ENCODE results near the gene CRIM1. TPM values are rescaled to one million over a fixed set of nuclear protein-coding genes. Genes with fewer than 3 reads are reported as not detected.

CRIM1 gene
- polyA plus RNA-seq, 3 donors = 9.5 to 50.2 (median 15.9) TPM

DNA sequence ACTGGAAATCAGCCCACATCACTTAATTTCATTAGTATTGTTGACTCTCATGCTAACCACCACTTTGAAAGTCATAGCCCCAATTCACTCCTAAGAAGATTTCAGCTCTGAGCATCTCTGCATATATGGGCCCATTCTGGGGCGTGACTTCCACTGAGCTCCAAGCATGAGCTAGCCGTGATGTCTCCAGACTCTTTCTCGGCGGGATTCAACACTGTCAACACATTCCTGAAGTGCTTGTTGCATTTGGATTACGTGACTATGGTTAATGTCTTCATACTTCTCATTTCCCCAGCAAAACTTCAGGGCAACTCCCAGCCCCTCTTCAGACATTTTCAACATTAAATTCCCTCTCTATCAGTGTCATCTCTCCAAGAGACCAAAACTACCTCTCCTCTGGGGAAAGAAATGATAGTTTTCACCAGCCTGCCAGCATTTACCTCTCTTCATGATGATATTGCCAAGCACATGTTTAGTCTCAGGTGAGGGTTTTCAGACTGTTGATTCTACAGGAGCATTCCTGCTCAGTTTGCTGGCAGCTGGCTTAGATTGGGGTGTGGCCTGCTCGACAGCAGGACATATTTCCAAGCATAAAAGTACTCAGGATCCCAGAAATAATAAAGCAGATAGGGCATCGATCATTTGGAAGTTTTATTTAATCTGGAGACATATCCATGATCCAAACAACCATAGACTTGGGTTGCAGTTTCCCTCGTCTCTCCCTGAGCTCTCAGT lies 160.7 kb downstream of the CRIM1 start:
- H3K27ac ChIP-seq (ENCODE audit: low read depth, low read length) = no peak overlapping the region
- 80 to 85% (median 84%) methylated on average over 8 of the region's 8 CpGs for WGBS, 3 donors

DNA sequence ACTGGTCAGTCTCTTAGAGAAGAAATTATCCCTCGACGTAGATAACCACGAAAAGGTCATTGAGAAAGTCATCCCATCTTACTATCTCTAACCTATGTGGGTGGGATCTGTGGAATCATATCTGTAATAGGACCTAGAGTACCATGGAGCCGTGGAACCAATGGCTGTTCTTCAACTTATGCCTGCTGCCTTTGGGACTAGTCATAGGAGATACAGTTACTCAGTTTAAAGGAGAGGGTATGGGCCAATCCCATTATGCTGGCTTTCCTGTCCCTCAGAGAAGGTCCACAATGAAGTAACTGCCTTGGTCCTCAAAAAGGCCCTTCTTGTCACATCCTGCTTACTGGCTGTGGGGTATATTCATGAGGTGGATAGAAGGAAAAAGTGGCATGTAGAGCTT lies 164.9 kb downstream of the CRIM1 start:
- no peak overlapping the region for H3K27ac ChIP-seq (ENCODE audit: low read depth, low read length)
- WGBS, 3 donors = 83 to 93% (median 88%) methylated on average over 4 of the region's 4 CpGs

DNA sequence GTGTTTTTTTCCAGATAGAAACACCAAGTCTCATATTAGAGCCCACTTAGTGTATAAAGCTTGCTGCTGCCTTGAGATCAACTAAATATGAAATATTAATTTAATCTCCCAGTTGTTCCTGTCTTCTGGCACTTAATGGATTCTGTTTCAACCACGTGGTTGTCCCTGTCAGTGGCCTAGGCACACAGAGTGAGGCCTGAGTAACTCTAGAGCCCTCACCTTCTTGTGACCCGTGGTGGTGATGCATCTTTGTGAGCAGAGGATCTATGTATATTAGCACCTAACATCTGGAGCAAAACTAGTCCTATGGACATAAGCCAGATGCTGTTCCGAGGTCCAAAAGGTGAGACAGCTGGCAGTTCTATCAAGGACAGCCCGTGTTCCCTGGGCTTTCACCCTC lies 167.6 kb downstream of the CRIM1 start:
- H3K27ac ChIP-seq (ENCODE audit: low read depth, low read length) = no peak overlapping the region
- WGBS, 3 donors = 64 to 78% (median 74%) methylated on average over 4 of the region's 4 CpGs

DNA sequence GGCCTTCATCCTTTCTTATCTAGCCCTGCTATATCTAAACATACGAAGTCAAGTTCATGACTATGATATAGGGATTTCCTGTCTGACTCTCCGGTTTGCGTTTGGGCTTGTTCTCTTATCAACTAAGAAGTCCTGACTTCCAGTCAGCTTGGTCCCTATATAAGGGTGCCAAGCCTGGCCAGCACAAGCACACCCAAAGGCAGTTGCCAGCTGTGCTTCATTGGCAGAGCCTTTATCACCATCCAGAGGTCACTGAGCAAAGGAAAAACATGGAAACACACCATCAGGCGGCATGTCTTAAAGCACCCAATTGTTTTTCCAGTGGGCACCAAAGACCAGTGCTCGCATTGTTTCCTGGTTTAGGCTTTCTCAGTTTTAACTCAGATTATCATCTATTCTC lies 169.7 kb downstream of the CRIM1 start:
- no peak overlapping the region for H3K27ac ChIP-seq (ENCODE audit: low read depth, low read length)
- 79 to 95% (median 91%) methylated on average over 5 of the region's 5 CpGs for WGBS, 3 donors

DNA sequence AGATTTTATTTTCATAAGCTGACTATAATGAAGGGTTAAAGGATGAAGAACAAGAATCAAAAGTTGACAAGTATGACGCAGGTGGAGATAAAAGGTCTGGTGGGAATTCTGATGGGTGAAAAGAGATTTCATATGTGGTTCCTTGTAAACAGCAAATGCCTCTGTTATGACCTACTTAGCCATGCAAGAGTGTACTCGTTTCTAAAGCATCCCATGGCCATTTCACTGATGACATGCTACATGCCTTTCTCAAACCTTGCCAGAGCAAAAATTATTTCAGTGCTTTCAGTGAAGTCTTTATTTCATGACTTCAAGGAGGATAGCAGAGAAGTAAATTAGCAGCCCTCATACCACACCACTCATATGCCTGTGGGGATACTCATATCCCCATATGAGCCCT lies 170.6 kb downstream of the CRIM1 start:
- H3K27ac ChIP-seq (ENCODE audit: low read depth, low read length) = no peak overlapping the region
- 64 to 80% (median 78%) methylated on average over 2 of the region's 2 CpGs for WGBS, 3 donors

DNA sequence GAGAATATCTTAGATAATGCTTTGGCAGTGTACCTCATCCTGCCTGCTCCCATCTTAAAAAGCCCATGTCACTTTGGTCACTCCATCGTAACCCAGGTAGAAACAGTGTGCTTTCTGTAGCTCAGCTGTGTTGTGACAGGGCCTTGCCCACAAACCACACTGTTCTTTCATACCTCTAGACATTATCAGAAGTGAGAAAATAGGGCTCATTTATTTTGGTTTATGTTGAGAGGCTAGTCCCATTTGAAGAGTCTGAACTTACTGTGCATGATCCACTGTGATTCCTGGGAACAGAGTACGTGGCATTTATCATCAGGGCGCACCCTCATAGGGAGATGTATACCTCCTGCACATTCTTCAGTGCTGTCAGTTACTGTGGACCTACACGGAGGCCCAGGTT lies 172.7 kb downstream of the CRIM1 start:
- no peak overlapping the region for H3K27ac ChIP-seq (ENCODE audit: low read depth, low read length)
- 83 to 93% (median 89%) methylated on average over 4 of the region's 4 CpGs for WGBS, 3 donors

DNA sequence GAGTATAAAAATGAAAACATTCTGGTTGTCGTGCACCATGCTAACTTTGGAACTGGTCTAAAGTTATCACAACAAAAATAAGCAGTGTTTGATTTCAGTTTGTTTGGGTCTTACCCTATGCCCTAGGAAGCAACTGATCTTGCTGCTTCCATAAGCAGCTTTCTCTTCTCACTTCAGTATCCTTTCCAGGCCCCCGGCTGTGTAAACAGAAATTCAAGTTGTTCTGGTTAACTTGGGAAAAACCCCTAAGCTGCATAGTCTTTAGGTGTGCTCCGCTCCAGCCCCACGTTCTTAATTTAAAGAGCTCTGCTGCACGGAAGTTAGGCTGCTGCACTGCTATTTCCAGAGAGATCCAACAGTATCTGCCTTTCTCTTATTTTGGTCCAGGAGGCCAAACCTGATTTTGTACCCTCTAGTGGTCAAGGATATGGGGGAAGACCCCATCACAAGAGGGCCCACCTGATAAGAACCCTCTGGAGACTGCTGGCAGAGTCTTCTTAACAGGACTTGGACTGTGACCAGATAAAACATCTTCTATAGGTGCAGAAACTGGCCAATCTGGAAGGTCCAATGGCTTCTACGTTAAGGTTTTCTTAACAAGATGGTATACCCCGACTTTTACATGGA lies 173.3 kb downstream of the CRIM1 start:
- 81 to 95% (median 93%) methylated on average over 7 of the region's 7 CpGs for WGBS, 3 donors
- H3K27ac ChIP-seq (ENCODE audit: low read depth, low read length) = no peak overlapping the region

DNA sequence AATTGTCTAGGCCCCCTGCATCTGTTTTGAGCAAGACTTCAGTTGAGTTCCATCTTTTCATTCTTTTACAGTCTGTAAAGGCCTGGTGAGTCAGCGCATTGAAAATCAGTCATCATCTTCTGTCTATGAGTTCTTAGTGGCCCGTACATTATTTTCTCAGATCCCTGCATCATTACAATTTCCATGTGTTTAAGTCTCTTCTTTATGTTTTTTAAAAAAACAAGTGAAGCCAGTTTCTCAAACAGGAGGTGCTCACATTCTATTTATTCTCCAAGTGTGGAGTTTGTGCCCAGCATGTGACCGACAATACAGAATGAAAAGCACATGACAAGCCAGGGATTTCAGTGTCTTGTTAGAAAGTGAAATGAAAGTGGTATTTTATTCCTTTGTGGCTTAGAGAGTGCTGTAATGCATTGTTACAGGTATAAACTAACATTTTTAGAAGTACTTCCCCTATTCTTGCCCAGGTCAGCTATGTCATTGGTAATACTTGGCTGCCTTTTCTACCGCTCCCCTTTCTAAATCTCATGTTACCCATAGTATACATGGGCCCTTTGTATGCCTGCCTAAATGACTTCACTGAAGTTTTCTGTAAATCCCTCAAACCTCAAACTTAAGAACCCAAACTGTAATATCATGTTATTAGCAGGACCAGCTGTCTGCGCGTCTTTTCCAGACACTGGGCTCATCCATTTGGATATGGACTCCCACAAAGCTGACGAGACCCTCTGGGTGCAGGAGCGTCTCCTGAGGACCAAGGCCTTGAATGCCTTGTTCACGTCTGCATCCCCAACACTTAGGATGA lies 174.8 kb downstream of the CRIM1 start:
- no peak overlapping the region for H3K27ac ChIP-seq (ENCODE audit: low read depth, low read length)
- 76 to 88% (median 83%) methylated on average over 9 of the region's 9 CpGs for WGBS, 3 donors

DNA sequence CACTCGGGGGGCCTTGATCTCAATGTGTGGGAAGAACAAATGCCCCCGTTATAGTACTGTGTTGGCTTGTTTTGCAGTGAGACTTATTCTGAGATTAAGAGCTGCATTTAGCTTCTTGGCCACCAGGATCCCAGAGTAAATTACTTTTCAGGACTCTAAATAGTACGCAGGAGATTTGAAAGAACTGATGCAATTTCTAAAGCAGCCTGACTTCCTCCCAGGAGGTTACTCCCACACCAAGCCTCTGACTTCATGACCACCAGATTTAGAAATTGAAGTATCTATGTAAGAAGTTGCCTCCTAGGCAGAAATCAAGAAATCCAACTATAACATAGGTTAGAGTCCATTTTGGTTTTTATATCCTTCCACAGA lies 175.4 kb downstream of the CRIM1 start:
- WGBS, 3 donors = 44 to 74% (median 45%) methylated on average over 3 of the region's 3 CpGs
- no peak overlapping the region for H3K27ac ChIP-seq (ENCODE audit: low read depth, low read length)

DNA sequence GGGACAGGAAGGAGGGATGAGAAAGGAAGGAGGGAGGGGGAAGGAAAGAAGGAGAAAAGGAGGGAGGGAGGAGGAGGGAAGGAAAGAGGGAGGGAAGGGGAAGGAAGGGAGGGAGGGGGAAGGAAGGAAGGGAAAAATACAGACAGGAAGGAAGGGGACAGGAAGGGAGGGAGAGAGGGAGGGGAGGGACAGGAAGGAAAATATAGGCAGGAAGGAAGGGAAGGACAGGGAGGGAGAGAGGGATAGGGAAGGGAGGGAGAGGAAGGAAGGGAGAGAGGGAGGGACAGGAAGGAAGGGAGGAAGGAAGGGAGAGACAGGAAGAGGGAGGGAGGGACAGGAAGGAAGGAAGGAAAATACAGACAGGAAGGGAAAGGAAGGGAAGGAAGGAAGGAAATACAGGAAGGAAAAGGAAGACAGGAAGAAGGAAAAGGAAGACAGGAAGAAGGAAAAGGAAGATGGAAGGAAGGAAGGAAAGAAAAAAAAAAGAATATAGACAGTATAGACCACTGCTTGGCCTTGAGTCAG lies 178.8 kb downstream of the CRIM1 start:
- H3K27ac ChIP-seq (ENCODE audit: low read depth, low read length) = no peak overlapping the region

DNA sequence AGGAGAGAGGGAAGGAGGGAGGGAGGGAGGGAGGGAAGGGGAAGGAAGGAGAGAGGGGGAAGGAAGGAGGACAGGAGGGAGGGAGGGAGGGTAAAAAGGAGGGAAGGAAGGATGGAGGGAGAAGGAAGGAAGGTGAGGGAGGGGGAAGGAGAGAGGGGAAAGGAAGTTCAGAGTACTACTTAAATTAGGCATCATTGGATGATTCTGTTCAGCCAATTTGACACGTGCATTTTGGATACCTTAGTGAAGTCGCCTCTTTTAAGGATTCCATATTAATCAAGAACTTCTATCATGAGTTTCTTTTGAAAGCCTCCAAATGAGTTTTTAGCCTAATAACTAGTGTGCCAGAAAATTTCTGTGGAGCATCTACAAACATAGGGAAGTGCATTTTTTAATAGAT lies 179.5 kb downstream of the CRIM1 start:
- 77 to 94% (median 94%) methylated on average over 2 of the region's 2 CpGs for WGBS, 3 donors
- H3K27ac ChIP-seq (ENCODE audit: low read depth, low read length) = no peak overlapping the region

DNA sequence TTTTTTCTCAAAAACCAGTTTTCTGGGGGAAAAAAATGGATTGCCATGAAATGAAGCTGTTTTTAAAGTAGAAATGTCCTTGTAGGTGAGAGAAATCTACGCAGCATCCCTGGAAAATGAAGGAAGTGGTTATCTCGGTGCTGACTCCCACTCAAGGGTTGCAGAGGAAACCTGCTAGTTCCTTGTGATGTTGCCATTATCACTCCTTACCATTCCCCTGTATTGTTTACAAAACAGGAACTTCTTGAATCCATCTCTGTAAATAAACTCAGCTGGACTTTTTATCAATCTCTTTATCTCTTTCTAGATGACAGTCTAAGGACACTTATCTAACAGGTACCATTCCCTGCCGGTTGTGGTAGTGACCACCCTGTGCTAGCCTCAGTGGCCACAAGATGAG lies 181.2 kb downstream of the CRIM1 start:
- H3K27ac ChIP-seq (ENCODE audit: low read depth, low read length) = no peak overlapping the region
- 66 to 80% (median 76%) methylated on average over 3 of the region's 3 CpGs for WGBS, 3 donors

DNA sequence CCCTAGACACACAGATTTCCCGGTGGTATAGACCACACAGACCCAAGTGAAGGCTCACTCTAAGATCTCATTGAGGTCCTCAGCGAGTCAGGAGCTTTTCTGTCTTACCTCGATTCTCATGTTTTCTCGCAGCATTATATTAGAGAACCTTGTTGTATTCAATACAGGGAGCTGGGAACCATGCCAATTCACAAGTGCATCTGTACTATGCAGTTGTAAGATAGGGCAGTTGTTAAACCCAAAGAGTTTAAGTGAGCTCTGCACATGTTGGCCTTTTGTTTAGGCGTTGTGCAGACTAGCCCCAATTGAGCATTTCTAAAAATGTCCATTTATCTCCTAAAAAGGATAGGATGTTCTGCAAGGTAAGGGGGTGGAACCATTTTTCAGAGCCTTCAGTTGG lies 182.8 kb downstream of the CRIM1 start:
- 58 to 79% (median 71%) methylated on average over 5 of the region's 5 CpGs for WGBS, 3 donors
- no peak overlapping the region for H3K27ac ChIP-seq (ENCODE audit: low read depth, low read length)

DNA sequence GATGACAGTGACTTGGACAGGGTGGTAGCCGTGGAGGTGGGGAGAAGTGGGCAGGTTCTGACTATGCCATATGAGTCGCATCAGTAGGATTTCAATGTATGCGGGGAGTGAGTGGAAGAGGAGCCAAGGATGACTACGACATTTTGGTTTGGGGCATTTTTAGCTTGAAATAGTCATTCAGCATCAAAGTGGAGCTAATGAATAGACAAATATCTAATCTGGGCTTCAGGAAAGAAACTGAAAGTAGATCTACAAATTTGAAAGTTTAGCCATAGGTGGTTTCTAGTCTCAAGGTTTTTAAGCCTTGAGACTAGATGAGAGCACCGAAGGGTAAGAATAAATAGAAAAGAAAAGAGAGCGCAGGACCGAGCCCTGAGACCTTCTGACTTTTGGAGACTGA lies 184.1 kb downstream of the CRIM1 start:
- H3K27ac ChIP-seq (ENCODE audit: low read depth, low read length) = no peak overlapping the region
- WGBS, 3 donors = 95 to 96% (median 95%) methylated on average over 7 of the region's 7 CpGs

DNA sequence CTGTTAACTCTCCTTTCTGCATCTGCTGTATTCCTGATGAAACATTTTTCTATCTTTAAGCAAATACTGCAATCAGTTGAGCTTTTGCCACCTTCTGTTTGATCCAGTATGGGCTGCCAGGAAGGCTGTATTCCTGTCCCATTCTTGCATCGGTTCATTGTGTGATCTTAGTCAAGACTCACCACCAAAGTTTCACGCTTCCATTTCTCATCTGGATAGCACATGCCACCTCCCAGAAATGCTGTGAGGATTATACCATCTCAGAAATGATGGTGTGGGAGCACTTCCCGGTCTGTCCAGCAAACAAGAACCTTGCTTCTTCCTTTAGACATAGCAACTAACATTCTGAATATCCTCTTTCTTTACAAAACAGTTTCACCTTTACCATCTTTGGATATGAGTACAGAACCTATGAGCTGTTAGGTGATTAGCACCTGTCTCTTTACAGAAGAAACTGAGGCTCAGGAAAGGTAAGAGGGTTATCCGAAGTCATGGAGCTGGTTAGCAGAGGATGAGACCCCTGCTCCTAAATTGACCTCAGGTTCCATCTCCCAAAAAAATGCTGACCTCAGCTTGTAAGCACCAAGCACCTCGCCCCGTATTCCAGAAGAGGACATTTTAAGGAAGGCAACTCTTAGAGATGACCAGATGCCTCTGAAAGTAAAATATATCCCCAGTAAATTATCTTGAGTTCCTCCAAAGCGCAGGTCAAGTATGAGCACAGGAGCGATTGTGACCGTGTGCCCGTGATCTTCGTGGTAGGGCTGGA lies 185.6 kb downstream of the CRIM1 start:
- no peak overlapping the region for H3K27ac ChIP-seq (ENCODE audit: low read depth, low read length)
- WGBS, 3 donors = 81 to 88% (median 87%) methylated on average over 11 of the region's 11 CpGs

DNA sequence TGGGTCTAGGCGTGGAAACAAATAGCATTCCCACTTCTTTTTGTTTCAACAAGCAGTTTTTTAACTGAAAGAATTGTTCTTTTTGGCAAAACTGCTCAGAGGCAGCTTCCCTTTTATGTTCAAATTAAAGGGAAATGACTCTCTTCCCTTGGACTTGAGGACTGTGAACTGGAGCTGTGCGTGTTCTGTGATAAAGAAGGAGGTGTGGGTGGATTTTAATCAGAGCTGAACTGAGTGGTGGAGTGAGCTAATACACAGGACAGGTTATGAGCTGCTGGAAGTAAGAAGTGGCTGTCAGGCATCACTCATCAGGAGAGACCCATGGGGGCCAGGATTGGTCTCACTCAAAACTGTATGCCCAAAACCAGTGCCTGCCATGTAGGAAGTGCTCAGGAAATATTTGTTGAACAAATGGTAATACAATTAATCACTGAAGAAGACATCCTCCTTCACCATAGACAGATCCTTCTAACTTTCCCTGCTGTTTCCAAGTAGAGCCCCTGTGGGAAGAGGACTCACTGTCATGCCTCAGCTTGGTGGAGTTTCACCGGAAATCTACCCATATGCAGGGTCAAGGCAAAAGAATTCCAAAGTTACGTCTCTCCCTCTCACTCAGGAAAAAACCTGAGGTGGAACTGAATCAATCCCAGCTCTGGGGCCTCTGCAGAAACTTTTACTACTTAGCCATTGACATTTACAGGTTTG lies 186.5 kb downstream of the CRIM1 start:
- WGBS, 3 donors = 66 to 84% (median 68%) methylated on average over 4 of the region's 4 CpGs

DNA sequence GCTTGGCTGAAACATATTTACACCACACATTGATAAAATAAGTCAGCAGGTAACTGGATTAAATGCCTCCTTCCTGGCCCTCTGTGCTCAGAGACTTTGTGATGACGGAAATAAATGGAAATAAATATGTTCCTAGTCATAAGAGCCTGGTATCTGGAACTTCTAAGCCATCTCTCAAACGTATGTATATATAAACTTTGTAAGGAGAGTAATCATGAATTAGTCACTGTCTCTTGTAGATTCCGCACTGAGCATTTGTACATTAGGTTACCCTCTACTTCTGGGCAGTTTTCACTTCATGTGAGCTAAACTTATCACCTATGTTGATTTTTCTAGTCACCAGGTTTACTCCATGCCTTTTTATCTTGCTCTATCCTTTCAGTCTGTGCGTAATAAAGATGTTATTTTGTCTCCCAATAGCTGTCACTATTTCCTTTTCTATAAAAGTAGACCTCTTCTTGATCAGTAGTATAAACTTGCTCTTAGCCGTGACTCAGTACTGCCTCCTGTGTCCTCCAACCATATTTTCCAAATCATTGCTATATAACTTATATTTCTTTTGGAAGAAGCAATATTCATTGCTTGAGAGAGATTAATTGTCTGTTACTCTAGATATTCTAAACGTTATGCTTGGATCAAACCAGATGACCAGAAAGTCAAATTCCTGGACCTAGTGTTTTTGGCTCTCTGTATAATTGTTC lies 189.2 kb downstream of the CRIM1 start:
- H3K27ac ChIP-seq (ENCODE audit: low read depth, low read length) = no peak overlapping the region
- WGBS, 3 donors = 90 to 92% (median 92%) methylated on average over 6 of the region's 6 CpGs

More for the DNA sequence above, 186.5 kb downstream of the CRIM1 start:
- no peak overlapping the region for H3K27ac ChIP-seq (ENCODE audit: low read depth, low read length)
